ENCODE data around the gene SRL.

DNA sequence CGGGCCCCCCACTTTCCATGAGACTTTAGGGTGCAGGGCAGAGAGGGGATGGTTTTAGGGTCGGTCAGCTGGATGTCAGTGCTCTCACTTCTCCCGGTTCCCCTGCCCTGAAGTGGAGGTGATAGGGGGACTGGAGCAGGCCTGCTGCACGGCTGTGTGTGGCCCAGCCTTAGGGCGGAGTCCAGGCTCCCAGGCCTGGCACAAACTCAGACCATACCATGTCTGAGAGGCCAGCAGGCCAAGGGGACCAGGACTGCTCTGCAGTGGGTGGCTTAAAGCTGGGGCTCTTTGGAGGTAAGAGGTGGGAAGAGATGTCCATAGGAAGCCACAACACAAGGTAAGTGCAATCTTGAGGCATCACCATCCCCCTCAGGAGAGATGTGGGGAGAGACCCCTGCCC lies 22.7 kb upstream of the SRL start:
- no peak for TF ChIP-seq POLR2A (IDR thresholded peaks at IDR 0.05; ENCODE audit: insufficient read depth in 1 of 2, low read depth in 2 of 2, low read length in 2 of 2)
- TF ChIP-seq, protein P1, sequence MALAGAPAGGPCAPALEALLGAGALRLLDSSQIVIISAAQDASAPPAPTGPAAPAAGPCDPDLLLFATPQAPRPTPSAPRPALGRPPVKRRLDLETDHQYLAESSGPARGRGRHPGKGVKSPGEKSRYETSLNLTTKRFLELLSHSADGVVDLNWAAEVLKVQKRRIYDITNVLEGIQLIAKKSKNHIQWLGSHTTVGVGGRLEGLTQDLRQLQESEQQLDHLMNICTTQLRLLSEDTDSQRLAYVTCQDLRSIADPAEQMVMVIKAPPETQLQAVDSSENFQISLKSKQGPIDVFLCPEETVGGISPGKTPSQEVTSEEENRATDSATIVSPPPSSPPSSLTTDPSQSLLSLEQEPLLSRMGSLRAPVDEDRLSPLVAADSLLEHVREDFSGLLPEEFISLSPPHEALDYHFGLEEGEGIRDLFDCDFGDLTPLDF (CRISPR knock-in tag; IDR thresholded peaks at IDR 0.05): no peak
- TF ChIP-seq JUND (CRISPR knock-in tag; IDR thresholded peaks at IDR 0.05): no peak
- TF ChIP-seq IKZF1 (IDR thresholded peaks at IDR 0.05): no peak
- TF ChIP-seq, protein P2, sequence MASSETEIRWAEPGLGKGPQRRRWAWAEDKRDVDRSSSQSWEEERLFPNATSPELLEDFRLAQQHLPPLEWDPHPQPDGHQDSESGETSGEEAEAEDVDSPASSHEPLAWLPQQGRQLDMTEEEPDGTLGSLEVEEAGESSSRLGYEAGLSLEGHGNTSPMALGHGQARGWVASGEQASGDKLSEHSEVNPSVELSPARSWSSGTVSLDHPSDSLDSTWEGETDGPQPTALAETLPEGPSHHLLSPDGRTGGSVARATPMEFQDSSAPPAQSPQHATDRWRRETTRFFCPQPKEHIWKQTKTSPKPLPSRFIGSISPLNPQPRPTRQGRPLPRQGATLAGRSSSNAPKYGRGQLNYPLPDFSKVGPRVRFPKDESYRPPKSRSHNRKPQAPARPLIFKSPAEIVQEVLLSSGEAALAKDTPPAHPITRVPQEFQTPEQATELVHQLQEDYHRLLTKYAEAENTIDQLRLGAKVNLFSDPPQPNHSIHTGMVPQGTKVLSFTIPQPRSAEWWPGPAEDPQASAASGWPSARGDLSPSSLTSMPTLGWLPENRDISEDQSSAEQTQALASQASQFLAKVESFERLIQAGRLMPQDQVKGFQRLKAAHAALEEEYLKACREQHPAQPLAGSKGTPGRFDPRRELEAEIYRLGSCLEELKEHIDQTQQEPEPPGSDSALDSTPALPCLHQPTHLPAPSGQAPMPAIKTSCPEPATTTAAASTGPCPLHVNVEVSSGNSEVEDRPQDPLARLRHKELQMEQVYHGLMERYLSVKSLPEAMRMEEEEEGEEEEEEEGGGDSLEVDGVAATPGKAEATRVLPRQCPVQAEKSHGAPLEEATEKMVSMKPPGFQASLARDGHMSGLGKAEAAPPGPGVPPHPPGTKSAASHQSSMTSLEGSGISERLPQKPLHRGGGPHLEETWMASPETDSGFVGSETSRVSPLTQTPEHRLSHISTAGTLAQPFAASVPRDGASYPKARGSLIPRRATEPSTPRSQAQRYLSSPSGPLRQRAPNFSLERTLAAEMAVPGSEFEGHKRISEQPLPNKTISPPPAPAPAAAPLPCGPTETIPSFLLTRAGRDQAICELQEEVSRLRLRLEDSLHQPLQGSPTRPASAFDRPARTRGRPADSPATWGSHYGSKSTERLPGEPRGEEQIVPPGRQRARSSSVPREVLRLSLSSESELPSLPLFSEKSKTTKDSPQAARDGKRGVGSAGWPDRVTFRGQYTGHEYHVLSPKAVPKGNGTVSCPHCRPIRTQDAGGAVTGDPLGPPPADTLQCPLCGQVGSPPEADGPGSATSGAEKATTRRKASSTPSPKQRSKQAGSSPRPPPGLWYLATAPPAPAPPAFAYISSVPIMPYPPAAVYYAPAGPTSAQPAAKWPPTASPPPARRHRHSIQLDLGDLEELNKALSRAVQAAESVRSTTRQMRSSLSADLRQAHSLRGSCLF (CRISPR knock-in tag; IDR thresholded peaks at IDR 0.05; ENCODE audit: borderline replicate concordance): no peak
- TF ChIP-seq ARID2 (CRISPR knock-in tag; IDR thresholded peaks at IDR 0.05; ENCODE audit: borderline replicate concordance): no peak
- TF ChIP-seq BCL6 (CRISPR knock-in tag; IDR thresholded peaks at IDR 0.05): no peak
- TF ChIP-seq, protein P3, sequence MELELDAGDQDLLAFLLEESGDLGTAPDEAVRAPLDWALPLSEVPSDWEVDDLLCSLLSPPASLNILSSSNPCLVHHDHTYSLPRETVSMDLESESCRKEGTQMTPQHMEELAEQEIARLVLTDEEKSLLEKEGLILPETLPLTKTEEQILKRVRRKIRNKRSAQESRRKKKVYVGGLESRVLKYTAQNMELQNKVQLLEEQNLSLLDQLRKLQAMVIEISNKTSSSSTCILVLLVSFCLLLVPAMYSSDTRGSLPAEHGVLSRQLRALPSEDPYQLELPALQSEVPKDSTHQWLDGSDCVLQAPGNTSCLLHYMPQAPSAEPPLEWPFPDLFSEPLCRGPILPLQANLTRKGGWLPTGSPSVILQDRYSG (CRISPR knock-in tag; IDR thresholded peaks at IDR 0.05): no peak
- TF ChIP-seq, protein P4, sequence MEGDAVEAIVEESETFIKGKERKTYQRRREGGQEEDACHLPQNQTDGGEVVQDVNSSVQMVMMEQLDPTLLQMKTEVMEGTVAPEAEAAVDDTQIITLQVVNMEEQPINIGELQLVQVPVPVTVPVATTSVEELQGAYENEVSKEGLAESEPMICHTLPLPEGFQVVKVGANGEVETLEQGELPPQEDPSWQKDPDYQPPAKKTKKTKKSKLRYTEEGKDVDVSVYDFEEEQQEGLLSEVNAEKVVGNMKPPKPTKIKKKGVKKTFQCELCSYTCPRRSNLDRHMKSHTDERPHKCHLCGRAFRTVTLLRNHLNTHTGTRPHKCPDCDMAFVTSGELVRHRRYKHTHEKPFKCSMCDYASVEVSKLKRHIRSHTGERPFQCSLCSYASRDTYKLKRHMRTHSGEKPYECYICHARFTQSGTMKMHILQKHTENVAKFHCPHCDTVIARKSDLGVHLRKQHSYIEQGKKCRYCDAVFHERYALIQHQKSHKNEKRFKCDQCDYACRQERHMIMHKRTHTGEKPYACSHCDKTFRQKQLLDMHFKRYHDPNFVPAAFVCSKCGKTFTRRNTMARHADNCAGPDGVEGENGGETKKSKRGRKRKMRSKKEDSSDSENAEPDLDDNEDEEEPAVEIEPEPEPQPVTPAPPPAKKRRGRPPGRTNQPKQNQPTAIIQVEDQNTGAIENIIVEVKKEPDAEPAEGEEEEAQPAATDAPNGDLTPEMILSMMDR (CRISPR knock-in tag; IDR thresholded peaks at IDR 0.05): no peak
- no peak for TF ChIP-seq ZZZ3 (CRISPR knock-in tag; IDR thresholded peaks at IDR 0.05; ENCODE audit: borderline replicate concordance)
- TF ChIP-seq ETV6 (CRISPR knock-in tag; conservative IDR thresholded peaks at IDR 0.05): no peak
- TF ChIP-seq ZNF256 (CRISPR knock-in tag; conservative IDR thresholded peaks at IDR 0.05): no peak

All from HepG2 (cell line).